Lung (tissue), 12 donors: ENCODE data around the gene PALD1. TPM values are rescaled to one million over a fixed set of nuclear protein-coding genes. Genes with fewer than 3 reads are reported as not detected.
A peak's percentile ranks its signal among the peaks of the same experiment; 100 is the strongest.

ENCODE experiments used
- ATAC-seq: fragments of 200-7000 bp; cut with Tn5 transposase; one replicate; pipeline ENCODE4 v1.9.1; 2020; ENCODE audit warnings: moderate number of reproducible peaks; ENCODE audit not compliant: insufficient read depth, low FRiP score
- DNase-seq, 3 donors: peaks; one replicate each; pipeline ENCODE4 v3.0.0-alpha.2; 2013 to 2017
- H3K27ac ChIP-seq, 2 donors: one replicate each; pipeline ENCODE4 v1.5.1; 2013; ENCODE audit warnings: mild to moderate bottlenecking in 2 of 2, moderate library complexity in 2 of 2, control low read depth in 1 of 2, inconsistent platforms in 1 of 2, low read depth in 1 of 2, low read length in 1 of 2
- H3K27me3 ChIP-seq, 3 donors: one replicate each; pipeline ENCODE4 v1.5.1; 2013; ENCODE audit warnings: low read length in 2 of 3; ENCODE audit not compliant: control insufficient read depth in 3 of 3, insufficient read depth in 3 of 3
- H3K36me3 ChIP-seq, 4 donors: one replicate each; pipeline ENCODE4 v1.5.1; 2013; ENCODE audit warnings: low read length in 4 of 4, mild to moderate bottlenecking in 1 of 4, moderate library complexity in 1 of 4; ENCODE audit not compliant: control insufficient read depth in 4 of 4, insufficient read depth in 4 of 4
- H3K4me1 ChIP-seq, 5 donors: one replicate each; pipeline ENCODE4 v1.5.1; 2013; ENCODE audit warnings: low read length in 5 of 5, mild to moderate bottlenecking in 2 of 5, moderate library complexity in 1 of 5; ENCODE audit not compliant: control insufficient read depth in 5 of 5, insufficient read depth in 5 of 5
- H3K4me3 ChIP-seq: one replicate; pipeline ENCODE4 v1.5.1; 2013; ENCODE audit warnings: mild to moderate bottlenecking, control low read depth, moderate library complexity
- H3K9ac ChIP-seq, 2 donors: one replicate each; pipeline ENCODE4 v1.5.1; 2013; ENCODE audit warnings: low read length in 2 of 2, control low read depth in 1 of 2; ENCODE audit not compliant: insufficient read depth in 1 of 2
- H3K9me3 ChIP-seq, 4 donors: one replicate each; pipeline ENCODE4 v1.5.1; 2013; ENCODE audit warnings: low read length in 3 of 4, mild to moderate bottlenecking in 1 of 4, moderate library complexity in 1 of 4; ENCODE audit not compliant: control insufficient read depth in 4 of 4, insufficient read depth in 3 of 4
- CTCF ChIP-seq: IDR thresholded peaks from 2 replicates; pipeline ENCODE4 v1.5.1; 2012; ENCODE audit warnings: mild to moderate bottlenecking; ENCODE audit errors: control extremely low read depth, extremely low read depth
- WGBS, 2 donors: extraction: QIAGEN DNeasy Blood & Tissue Kit; methylation state at CpG; one replicate each; pipeline ENCODE4 v1.1.7; 2013; 5-methylcytosine and 5-hydroxymethylcytosine counted together
- polyA plus RNA-seq, 2 donors: library from polyadenylated mRNA; stranded (reverse); fragments of 200-250 nt; gene quantifications; one replicate each; pipeline ENCODE4 v1.2.1, GENCODE V29; 2013
- total RNA-seq, 2 donors: library from RNA; depleted of rRNA in 1 of 2; stranded (reverse); fragments of >200 nt in 1 of 2; gene quantifications; one replicate each; pipeline ENCODE4 v1.2.1, GENCODE V29; 2014 to 2021
- donor health status: control.
- donor health status: control.
- donor health status: Bipolar disorder and iron deficiency.
- donor health status: healthy.
- donor health status: DM: yes; HTN: yes; CAD: no.

Gene PALD1
- total and polyA plus RNA-seq, 4 donors = 10.5 to 19.7 (median 15.6) TPM

- Histone ChIP-seq H3K9ac (no peak overlapping the region), H3K36me3 (peaks cover 0 to 2% (median 0%) of the 10 kb centered on the region in 4 donors), H3K4me1 (peaks cover 11 to 14% (median 13%) of the 10 kb centered on the region in 5 donors), H3K27me3 (no peaks in the 10 kb centered on the region), H3K9me3 (no peaks in the 10 kb centered on the region), H3K4me3 (no peak overlapping the region), H3K27ac (no peak overlapping the region)
- no peak for TF ChIP-seq CTCF
- WGBS, 2 donors = 32 to 43% methylated on average over 4 of the region's 4 CpGs
- ATAC-seq (no peak), DNase-seq (peak in 2 of 3 donors; percentile 39)
Measured at GRCh38 chr10:70575486-70575873, 96.9 kb downstream of the PALD1 start.

DNA sequence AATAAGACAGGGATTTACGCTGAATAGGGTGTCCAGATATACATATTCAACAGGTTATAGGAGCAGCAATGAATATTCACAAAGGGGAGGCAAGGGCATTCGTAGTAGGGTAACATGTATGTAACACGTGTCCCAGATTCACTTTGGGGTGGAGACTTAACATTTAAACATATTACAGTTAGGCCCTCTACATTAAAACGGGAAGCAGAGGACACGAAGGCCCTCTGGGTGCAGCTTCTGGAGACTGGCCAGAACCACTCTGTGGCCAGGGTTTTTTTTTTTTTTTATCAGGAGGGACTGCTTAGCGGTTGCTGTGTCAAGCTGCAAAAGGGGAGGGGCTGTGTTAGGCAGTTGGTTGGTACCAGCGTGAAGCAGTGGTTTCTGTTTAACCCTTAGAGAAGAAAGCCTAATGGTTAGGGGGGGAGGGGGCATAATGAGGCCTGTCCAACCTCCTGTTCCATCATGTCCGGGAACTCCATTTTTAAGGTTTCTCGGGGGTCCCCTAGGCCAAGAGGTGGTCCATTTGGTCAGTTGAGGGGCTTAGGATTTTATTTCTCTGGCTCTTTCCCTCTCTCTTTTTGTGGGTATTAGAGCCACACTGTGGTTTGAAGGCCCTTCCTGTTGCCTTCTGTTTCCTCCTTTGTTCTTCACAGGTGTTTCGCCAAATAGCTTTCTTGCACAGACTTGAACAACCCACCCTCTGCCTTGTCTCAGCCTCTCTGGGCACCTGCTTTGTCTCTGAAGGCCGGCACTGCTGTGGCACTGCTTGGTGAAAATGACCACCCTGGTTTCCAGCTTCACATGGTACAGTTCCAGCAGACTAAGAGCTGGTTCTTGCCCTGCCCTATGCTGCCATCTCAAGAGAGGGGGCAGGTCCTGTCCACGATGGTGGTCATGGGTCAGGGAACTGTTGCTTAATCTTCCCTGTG lies 97.6 kb downstream of the PALD1 start:
- WGBS, 2 donors = 17 to 29% methylated on average over 12 of the region's 12 CpGs
- Histone ChIP-seq H3K27ac (peak overlapping the region in 1 of 2 donors; percentile 9), H3K4me1 (peaks cover 11 to 14% (median 13%) of the 10 kb centered on the region in 5 donors), H3K4me3 (no peak overlapping the region), H3K27me3 (no peaks in the 10 kb centered on the region), H3K9ac (peak overlapping the region in 1 of 2 donors; percentile 17), H3K9me3 (no peaks in the 10 kb centered on the region), H3K36me3 (peaks cover 0 to under 1% (median 0%) of the 10 kb centered on the region in 4 donors)
- no peak for TF ChIP-seq CTCF
- ATAC-seq (peak; percentile 86), DNase-seq (peak; percentile 62 to 80 (median 71))

- no peak for TF ChIP-seq CTCF
- ATAC-seq (no peak), DNase-seq (no peak)
- H3K4me1 ChIP-seq = peaks cover 11 to 14% (median 13%) of the 10 kb centered on the region in 5 donors
- H3K4me3 ChIP-seq = no peak overlapping the region
- WGBS, 2 donors = 58 to 71% methylated on average over 2 of the region's 2 CpGs
- H3K36me3 ChIP-seq = no peaks in the 10 kb centered on the region
- peak overlapping the region in 1 of 2 donors; percentile 9 for H3K27ac ChIP-seq
- no peaks in the 10 kb centered on the region for H3K27me3 ChIP-seq
- no peak overlapping the region for H3K9ac ChIP-seq
- H3K9me3 ChIP-seq = no peaks in the 10 kb centered on the region
Measured at GRCh38 chr10:70576803-70577517, 98.4 kb downstream of the PALD1 start.
